ENCODE measurements around the gene CORIN. TPM values are rescaled to one million over a fixed set of nuclear protein-coding genes. Genes with fewer than 3 reads are reported as not detected.

CORIN gene
- total and polyA plus RNA-seq, 8 donors: 0.31 to 1.7 (median 0.39) TPM; not detected in 2

GRCh38 chr4:47733302-47734175 lies 104.3 kb downstream of the CORIN start:
- H3K36me3 ChIP-seq: no peaks in the 10 kb centered on the region
- H3K9me3 ChIP-seq: no peaks in the 10 kb centered on the region
- peak in 1 of 2 donors; percentile 26 for DNase-seq
- intact Hi-C loops (cut with DNase I; ENCODE audit: low total_unique reads): no loop called here
- H3K27ac ChIP-seq: no peak overlapping the region
- no peaks in the 10 kb centered on the region for H3K4me1 ChIP-seq
- H3K4me3 ChIP-seq: no peak overlapping the region
- TF ChIP-seq EP300 (IDR thresholded peaks at IDR 0.05) (no peak), POLR2AphosphoS5 (IDR thresholded peaks at IDR 0.05) (no peak), CTCF (IDR thresholded peaks at IDR 0.05) (no peak), POLR2A (IDR thresholded peaks at IDR 0.05) (no peak)
- 30 to 41% (median 34%) methylated on average over 9 of the region's 9 CpGs for WGBS, 5 donors
- peaks cover 0 to 4% (median 0%) of the 10 kb centered on the region in 3 donors for H3K27me3 ChIP-seq

GRCh38 chr4:47731182-47731581 lies 106.7 kb downstream of the CORIN start:
- TF ChIP-seq EP300 (IDR thresholded peaks at IDR 0.05) (no peak), POLR2A (IDR thresholded peaks at IDR 0.05) (no peak), POLR2AphosphoS5 (IDR thresholded peaks at IDR 0.05) (no peak), CTCF (IDR thresholded peaks at IDR 0.05) (no peak)
- no peaks in the 10 kb centered on the region for H3K36me3 ChIP-seq
- no peaks in the 10 kb centered on the region for H3K9me3 ChIP-seq
- no peak overlapping the region for H3K4me3 ChIP-seq
- no peak overlapping the region for H3K27ac ChIP-seq
- peaks cover 0 to 4% (median 0%) of the 10 kb centered on the region in 3 donors for H3K27me3 ChIP-seq
- intact Hi-C loops (cut with DNase I; ENCODE audit: low total_unique reads): no loop called here
- no peak for DNase-seq
- 75 to 85% (median 82%) methylated on average over 3 of the region's 3 CpGs for WGBS, 5 donors
- H3K4me1 ChIP-seq: no peaks in the 10 kb centered on the region

GRCh38 chr4:47729131-47729680 lies 108.7 kb downstream of the CORIN start:
- DNase-seq: no peak
- no peak for TF ChIP-seq CTCF (IDR thresholded peaks at IDR 0.05)
- TF ChIP-seq POLR2AphosphoS5 (IDR thresholded peaks at IDR 0.05): no peak
- TF ChIP-seq POLR2A (IDR thresholded peaks at IDR 0.05): no peak
- TF ChIP-seq EP300 (IDR thresholded peaks at IDR 0.05): no peak
- H3K27ac ChIP-seq: no peak overlapping the region
- WGBS, 5 donors: 73 to 80% (median 79%) methylated on average over 6 of the region's 6 CpGs
- no peaks in the 10 kb centered on the region for H3K9me3 ChIP-seq
- H3K27me3 ChIP-seq: peaks cover 0 to 4% (median 0%) of the 10 kb centered on the region in 3 donors
- H3K36me3 ChIP-seq: no peaks in the 10 kb centered on the region
- H3K4me1 ChIP-seq: no peaks in the 10 kb centered on the region
- intact Hi-C loops (cut with DNase I; ENCODE audit: low total_unique reads): no loop called here
- no peak overlapping the region for H3K4me3 ChIP-seq

- no peak for DNase-seq
- 67 to 79% (median 70%) methylated on average over 5 of the region's 5 CpGs for WGBS, 5 donors
- Histone ChIP-seq H3K36me3 (no peaks in the 10 kb centered on the region), H3K27ac (no peak overlapping the region), H3K4me1 (no peaks in the 10 kb centered on the region), H3K4me3 (no peak overlapping the region), H3K27me3 (peaks cover 0 to 4% (median 0%) of the 10 kb centered on the region in 3 donors), H3K9me3 (no peaks in the 10 kb centered on the region)
- intact Hi-C loops (cut with DNase I; ENCODE audit: low total_unique reads): no loop called here
- no peak for TF ChIP-seq EP300 (IDR thresholded peaks at IDR 0.05)
- no peak for TF ChIP-seq POLR2AphosphoS5 (IDR thresholded peaks at IDR 0.05)
- no peak for TF ChIP-seq CTCF (IDR thresholded peaks at IDR 0.05)
- TF ChIP-seq POLR2A (IDR thresholded peaks at IDR 0.05): no peak
These were observed 115.8 kb downstream of the CORIN start for GRCh38 chr4:47721892-47722575.

Data from stomach (tissue), 9 donors.